HepG2 (cell line): Measurements from ENCODE around the gene HLA-F. TPM values are rescaled to one million over a fixed set of nuclear protein-coding genes. Genes with fewer than 3 reads are reported as not detected.

Experiments
- ATF7 ChIP-seq, 2 experiments: fragments of 450-650 bp in 1 of 2; sonication (generic) in 1 of 2; formaldehyde crosslinking in 1 of 2; IDR thresholded peaks; 2 replicates each; pipeline versions ENCODE4 v1.4.0 to v1.6.1; 2016 to 2020; ENCODE audit warnings: antibody characterized with exemption in 1 of 2, mild to moderate bottlenecking in 1 of 2, missing genetic modification reagents in 1 of 2
- GATA4 ChIP-seq: sonication (generic); IDR thresholded peaks from 2 replicates; pipeline ENCODE4 v1.6.1; 2016; ENCODE audit warnings: antibody characterized with exemption, low read depth, borderline replicate concordance
- GATAD1 ChIP-seq: IDR thresholded peaks from 2 replicates; pipeline ENCODE4 v1.6.1; 2016; ENCODE audit warnings: missing genetic modification reagents, missing compliant biosample characterization
- HIVEP1 ChIP-seq: sonication (generic); formaldehyde crosslinking; IDR thresholded peaks from 2 replicates; pipeline ENCODE4 v1.4.0; 2020; ENCODE audit warnings: mild to moderate bottlenecking, missing genetic modification reagents
- HMGXB3 ChIP-seq: sonication (generic); formaldehyde crosslinking; IDR thresholded peaks from 2 replicates; pipeline ENCODE4 v1.4.0; 2020; ENCODE audit warnings: missing genetic modification reagents, borderline replicate concordance
- KDM3A ChIP-seq: IDR thresholded peaks from 2 replicates; pipeline ENCODE4 v1.6.1; 2018; ENCODE audit warnings: low read depth, missing compliant biosample characterization
- MAX ChIP-seq: IDR thresholded peaks from 2 replicates; pipeline ENCODE4 v1.6.1; 2012; ENCODE audit warnings: inconsistent platforms
- MEIS2 ChIP-seq: sonication (generic); formaldehyde crosslinking; IDR thresholded peaks from 2 replicates; pipeline ENCODE4 v1.9.0; 2021; ENCODE audit warnings: mild to moderate bottlenecking, missing genetic modification reagents
- NBN ChIP-seq: fragments of 450-650 bp; conservative IDR thresholded peaks from 2 replicates; pipeline ENCODE4 v1.6.1; 2017
- SALL1 ChIP-seq: sonication (generic); formaldehyde crosslinking; IDR thresholded peaks from 2 replicates; pipeline ENCODE4 v1.8.0; 2022; ENCODE audit warnings: mild to moderate bottlenecking, missing genetic modification reagents
- SOX6 ChIP-seq, 2 experiments: fragments of 450-650 bp in 1 of 2; sonication (generic) in 1 of 2; formaldehyde crosslinking in 1 of 2; IDR thresholded peaks; 2 replicates each; pipeline versions ENCODE4 v1.4.0 to v1.6.1; 2017 to 2020; ENCODE audit warnings: antibody characterized with exemption in 1 of 2, mild to moderate bottlenecking in 1 of 2, missing genetic modification reagents in 1 of 2
- U2AF2 ChIP-seq: fragments of 200-400 bp; formaldehyde crosslinking; IDR thresholded peaks from 2 replicates; pipeline ENCODE4 v1.6.1; 2017; ENCODE audit warnings: low read depth, mild to moderate bottlenecking, low read length
- ZBTB7A ChIP-seq: sonication (generic); formaldehyde crosslinking; IDR thresholded peaks from 2 replicates; pipeline ENCODE4 v1.8.0; 2022; ENCODE audit warnings: mild to moderate bottlenecking, missing genetic modification reagents
- ZNF138 ChIP-seq: sonication (generic); formaldehyde crosslinking; IDR thresholded peaks from 2 replicates; pipeline ENCODE4 v1.5.0; 2020; ENCODE audit warnings: mild to moderate bottlenecking, low read depth, missing genetic modification reagents
- ZNF326 ChIP-seq: sonication (generic); formaldehyde crosslinking; IDR thresholded peaks from 2 replicates; pipeline ENCODE4 v1.4.0; 2020; ENCODE audit warnings: missing genetic modification reagents, borderline replicate concordance
- ZNF501 ChIP-seq: sonication (generic); formaldehyde crosslinking; IDR thresholded peaks from 2 replicates; pipeline ENCODE4 v1.5.1; 2020; ENCODE audit warnings: mild to moderate bottlenecking, moderate library complexity, missing genetic modification reagents
- ZNF546 ChIP-seq: sonication (generic); formaldehyde crosslinking; conservative IDR thresholded peaks from 2 replicates; pipeline ENCODE4 v1.8.1; 2023; ENCODE audit warnings: mild to moderate bottlenecking, missing genetic modification reagents
- ZNF563 ChIP-seq: sonication (generic); formaldehyde crosslinking; IDR thresholded peaks from 2 replicates; pipeline ENCODE4 v1.8.0; 2022; ENCODE audit warnings: mild to moderate bottlenecking, moderate library complexity, missing genetic modification reagents
- ZNF674 ChIP-seq: sonication (generic); formaldehyde crosslinking; IDR thresholded peaks from 2 replicates; pipeline ENCODE4 v1.5.0; 2020; ENCODE audit warnings: low read depth, mild to moderate bottlenecking, missing genetic modification reagents
- ZNF839 ChIP-seq: sonication (generic); formaldehyde crosslinking; IDR thresholded peaks from 2 replicates; pipeline ENCODE4 v1.4.0; 2020; ENCODE audit warnings: missing genetic modification reagents, mild to moderate bottlenecking, borderline replicate concordance
- polyA plus RNA-seq, 8 experiments: library from polyadenylated mRNA; depleted of rRNA in 3 of 8; stranded (reverse) in 7 of 8; unstranded in 1 of 8; fragments of >200 nt; fragmentation: Illumina TruSeq in 4 of 8; extraction: Trizol in 4 of 8; gene quantifications; 2 replicates each; pipeline versions ENCODE4 v1.2.1 to v1.2.3, GENCODE V29; 2011 to 2016; ENCODE audit warnings: low read depth in 4 of 8, missing spikeins in 1 of 8, mixed read lengths in 1 of 8; ENCODE audit not compliant: insufficient read depth in 1 of 8
- total RNA-seq, 5 experiments: library from RNA; depleted of rRNA; stranded (reverse); fragments of >200 nt; fragmentation: Illumina TruSeq; extraction: Trizol; gene quantifications; 2 replicates each; pipeline ENCODE4 v1.2.3, GENCODE V29; 2016; ENCODE audit warnings: low read depth in 1 of 5
- TF ChIP-seq, protein P1 (sequence below): sonication (generic); formaldehyde crosslinking; IDR thresholded peaks from 2 replicates; pipeline ENCODE4 v1.8.0; 2022; ENCODE audit warnings: mild to moderate bottlenecking, missing genetic modification reagents, moderate library complexity
- TF ChIP-seq, protein P2 (sequence below): sonication (generic); formaldehyde crosslinking; IDR thresholded peaks from 2 replicates; pipeline ENCODE4 v1.5.0; 2020; ENCODE audit warnings: missing genetic modification reagents, mild to moderate bottlenecking, borderline replicate concordance

Gene HLA-F
- total and polyA plus RNA-seq, 2 of the 13 experiments (the other 11 are each of a cell fraction or from before 2014, with no cell fraction given), result 6.0 to 6.1 TPM

GRCh38 chr6:29748391-29749307 lies 25.4 kb downstream of the HLA-F start (continued):
- TF ChIP-seq SOX6 (IDR thresholded peaks at IDR 0.05) (no peak), SOX6 (CRISPR knock-in tag; IDR thresholded peaks at IDR 0.05) (0 out of 2 replicates have a peak, but pooled peaks have one; percentile 23), GATAD1 (CRISPR knock-in tag) (no peak), ZNF326 (CRISPR knock-in tag) (no peak), ZNF501 (CRISPR knock-in tag) (peak; percentile 92), ATF7 (IDR thresholded peaks at IDR 0.05) (no peak), ATF7 (CRISPR knock-in tag; IDR thresholded peaks at IDR 0.05) (0 out of 2 replicates have a peak, but pooled peaks have one; percentile 31), NBN (no peak), MEIS2 (CRISPR knock-in tag) (no peak; the same call in 1 of the 2 replicates), ZNF563 (CRISPR knock-in tag) (peak; percentile 89), MAX (peak; percentile 85), GATA4 (no peak), U2AF2 (no peak), SALL1 (CRISPR knock-in tag) (peak; percentile 36; the same call in 1 of the 2 replicates), HMGXB3 (CRISPR knock-in tag) (no peak), ZBTB7A (CRISPR knock-in tag) (peak; percentile 67; the same call in 1 of the 2 replicates), HIVEP1 (peak; percentile 72; the same call in 1 of the 2 replicates), ZNF138 (CRISPR knock-in tag) (peak; percentile 79), KDM3A (CRISPR knock-in tag) (no peak), ZNF839 (CRISPR knock-in tag) (peak; percentile 25; the same call in 1 of the 2 replicates), ZNF546 (CRISPR knock-in tag) (no peak), ZNF674 (CRISPR knock-in tag) (0 out of 2 replicates have a peak, but pooled peaks have one; percentile 51)
- TF ChIP-seq, protein P1, sequence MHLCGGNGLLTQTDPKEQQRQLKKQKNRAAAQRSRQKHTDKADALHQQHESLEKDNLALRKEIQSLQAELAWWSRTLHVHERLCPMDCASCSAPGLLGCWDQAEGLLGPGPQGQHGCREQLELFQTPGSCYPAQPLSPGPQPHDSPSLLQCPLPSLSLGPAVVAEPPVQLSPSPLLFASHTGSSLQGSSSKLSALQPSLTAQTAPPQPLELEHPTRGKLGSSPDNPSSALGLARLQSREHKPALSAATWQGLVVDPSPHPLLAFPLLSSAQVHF (CRISPR knock-in tag), result no peak
- TF ChIP-seq, protein P2, sequence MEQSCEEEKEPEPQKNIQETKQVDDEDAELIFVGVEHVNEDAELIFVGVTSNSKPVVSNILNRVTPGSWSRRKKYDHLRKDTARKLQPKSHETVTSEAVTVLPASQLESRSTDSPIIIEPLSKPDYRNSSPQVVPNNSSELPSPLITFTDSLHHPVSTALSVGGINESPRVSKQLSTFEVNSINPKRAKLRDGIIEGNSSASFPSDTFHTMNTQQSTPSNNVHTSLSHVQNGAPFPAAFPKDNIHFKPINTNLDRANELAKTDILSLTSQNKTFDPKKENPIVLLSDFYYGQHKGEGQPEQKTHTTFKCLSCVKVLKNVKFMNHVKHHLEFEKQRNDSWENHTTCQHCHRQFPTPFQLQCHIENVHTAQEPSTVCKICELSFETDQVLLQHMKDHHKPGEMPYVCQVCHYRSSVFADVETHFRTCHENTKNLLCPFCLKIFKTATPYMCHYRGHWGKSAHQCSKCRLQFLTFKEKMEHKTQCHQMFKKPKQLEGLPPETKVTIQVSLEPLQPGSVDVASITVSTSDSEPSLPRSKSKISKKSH (CRISPR knock-in tag), result 0 out of 2 replicates have a peak, but pooled peaks have one; percentile 25
